ENCODE results near the gene SNAPIN.

DNA sequence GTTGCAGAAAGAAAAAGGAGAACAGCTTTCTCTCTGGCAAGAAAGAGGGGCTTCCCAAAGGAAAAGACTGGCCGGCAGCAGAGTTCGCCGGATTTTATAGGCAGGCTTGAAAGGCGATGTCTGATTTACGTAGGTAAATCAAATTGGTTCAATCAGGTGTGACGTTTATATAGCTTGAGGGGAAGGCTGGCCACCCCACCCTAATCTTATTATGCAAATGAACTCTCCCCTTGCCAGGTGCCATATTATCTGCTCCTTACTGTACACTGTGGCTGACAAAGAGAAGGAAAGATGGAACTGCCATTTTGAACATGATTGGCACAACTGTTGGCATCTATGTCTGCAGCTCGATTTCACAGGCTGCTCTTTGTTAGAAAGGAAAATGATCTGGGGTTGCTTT, 52.5 kb downstream of the SNAPIN start:
- TF ChIP-seq EGR1 (IDR thresholded peaks at IDR 0.05; ENCODE audit: low read depth) (no peak), POLR2AphosphoS5 (IDR thresholded peaks at IDR 0.05; ENCODE audit: low read depth, low read length) (no peak), REST (IDR thresholded peaks at IDR 0.05; ENCODE audit: low read depth) (no peak), MAX (IDR thresholded peaks at IDR 0.05) (no peak), ZFX (IDR thresholded peaks at IDR 0.05) (no peak)
- TF ChIP-seq, protein P1, sequence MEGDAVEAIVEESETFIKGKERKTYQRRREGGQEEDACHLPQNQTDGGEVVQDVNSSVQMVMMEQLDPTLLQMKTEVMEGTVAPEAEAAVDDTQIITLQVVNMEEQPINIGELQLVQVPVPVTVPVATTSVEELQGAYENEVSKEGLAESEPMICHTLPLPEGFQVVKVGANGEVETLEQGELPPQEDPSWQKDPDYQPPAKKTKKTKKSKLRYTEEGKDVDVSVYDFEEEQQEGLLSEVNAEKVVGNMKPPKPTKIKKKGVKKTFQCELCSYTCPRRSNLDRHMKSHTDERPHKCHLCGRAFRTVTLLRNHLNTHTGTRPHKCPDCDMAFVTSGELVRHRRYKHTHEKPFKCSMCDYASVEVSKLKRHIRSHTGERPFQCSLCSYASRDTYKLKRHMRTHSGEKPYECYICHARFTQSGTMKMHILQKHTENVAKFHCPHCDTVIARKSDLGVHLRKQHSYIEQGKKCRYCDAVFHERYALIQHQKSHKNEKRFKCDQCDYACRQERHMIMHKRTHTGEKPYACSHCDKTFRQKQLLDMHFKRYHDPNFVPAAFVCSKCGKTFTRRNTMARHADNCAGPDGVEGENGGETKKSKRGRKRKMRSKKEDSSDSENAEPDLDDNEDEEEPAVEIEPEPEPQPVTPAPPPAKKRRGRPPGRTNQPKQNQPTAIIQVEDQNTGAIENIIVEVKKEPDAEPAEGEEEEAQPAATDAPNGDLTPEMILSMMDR (IDR thresholded peaks at IDR 0.05 in 2 of 3, conservative IDR thresholded peaks at IDR 0.05 in 1 of 3; ENCODE audit: borderline replicate concordance in 1 of 3, insufficient read depth in 1 of 3, low read depth in 2 of 3, low read length in 2 of 3), result no peak
